ENCODE data around the gene TMEM81.

The TMEM81 gene

GRCh38 chr1:205056956-205057568 lies 27.2 kb downstream of the TMEM81 start:
- TF ChIP-seq SIN3A (IDR thresholded peaks at IDR 0.05; ENCODE audit: borderline replicate concordance, insufficient read depth, low read length) (no peak), FOXP2 (optimal IDR thresholded peaks at IDR 0.05; ENCODE audit: borderline replicate concordance, extremely low read depth, extremely low read length, insufficient read depth) (no peak), TAF1 (IDR thresholded peaks at IDR 0.05; ENCODE audit: borderline replicate concordance, insufficient read depth, low read length) (no peak), REST (IDR thresholded peaks at IDR 0.05; ENCODE audit: insufficient read depth in 1 of 2, low read depth in 2 of 2, low read length in 2 of 2) (no peak), POLR2AphosphoS5 (IDR thresholded peaks at IDR 0.05; ENCODE audit: low read depth, low read length) (no peak)

- TF ChIP-seq TAF1 (IDR thresholded peaks at IDR 0.05; ENCODE audit: borderline replicate concordance, insufficient read depth, low read length) (no peak), REST (IDR thresholded peaks at IDR 0.05; ENCODE audit: insufficient read depth in 1 of 2, low read depth in 2 of 2, low read length in 2 of 2) (no peak), SIN3A (IDR thresholded peaks at IDR 0.05; ENCODE audit: borderline replicate concordance, insufficient read depth, low read length) (no peak), POLR2AphosphoS5 (IDR thresholded peaks at IDR 0.05; ENCODE audit: low read depth, low read length) (no peak), FOXP2 (optimal IDR thresholded peaks at IDR 0.05; ENCODE audit: borderline replicate concordance, extremely low read depth, extremely low read length, insufficient read depth) (no peak)
Measured at GRCh38 chr1:205056188-205056611, 28.1 kb downstream of the TMEM81 start.

- no peak for TF ChIP-seq POLR2AphosphoS5 (IDR thresholded peaks at IDR 0.05; ENCODE audit: low read depth, low read length)
- no peak for TF ChIP-seq FOXP2 (optimal IDR thresholded peaks at IDR 0.05; ENCODE audit: borderline replicate concordance, extremely low read depth, extremely low read length, insufficient read depth)
- no peak for TF ChIP-seq SIN3A (IDR thresholded peaks at IDR 0.05; ENCODE audit: borderline replicate concordance, insufficient read depth, low read length)
- no peak for TF ChIP-seq TAF1 (IDR thresholded peaks at IDR 0.05; ENCODE audit: borderline replicate concordance, insufficient read depth, low read length)
- no peak for TF ChIP-seq REST (IDR thresholded peaks at IDR 0.05; ENCODE audit: insufficient read depth in 1 of 2, low read depth in 2 of 2, low read length in 2 of 2)
Measured at GRCh38 chr1:205054013-205054412, 30.2 kb downstream of the TMEM81 start.

GRCh38 chr1:205053296-205053695 lies 31.0 kb downstream of the TMEM81 start:
- no peak for TF ChIP-seq SIN3A (IDR thresholded peaks at IDR 0.05; ENCODE audit: borderline replicate concordance, insufficient read depth, low read length)
- no peak for TF ChIP-seq REST (IDR thresholded peaks at IDR 0.05; ENCODE audit: insufficient read depth in 1 of 2, low read depth in 2 of 2, low read length in 2 of 2)
- no peak for TF ChIP-seq POLR2AphosphoS5 (IDR thresholded peaks at IDR 0.05; ENCODE audit: low read depth, low read length)
- TF ChIP-seq FOXP2 (optimal IDR thresholded peaks at IDR 0.05; ENCODE audit: borderline replicate concordance, extremely low read depth, extremely low read length, insufficient read depth): no peak
- no peak for TF ChIP-seq TAF1 (IDR thresholded peaks at IDR 0.05; ENCODE audit: borderline replicate concordance, insufficient read depth, low read length)
